ENCODE measurements around the gene TEX44. TPM values are rescaled to one million over a fixed set of nuclear protein-coding genes. Genes with fewer than 3 reads are reported as not detected.

Gene TEX44
- total and polyA plus RNA-seq, 9 of the 15 experiments (the other 6 are each of a cell fraction or from before 2014, with no cell fraction given) = not detected

DNA sequence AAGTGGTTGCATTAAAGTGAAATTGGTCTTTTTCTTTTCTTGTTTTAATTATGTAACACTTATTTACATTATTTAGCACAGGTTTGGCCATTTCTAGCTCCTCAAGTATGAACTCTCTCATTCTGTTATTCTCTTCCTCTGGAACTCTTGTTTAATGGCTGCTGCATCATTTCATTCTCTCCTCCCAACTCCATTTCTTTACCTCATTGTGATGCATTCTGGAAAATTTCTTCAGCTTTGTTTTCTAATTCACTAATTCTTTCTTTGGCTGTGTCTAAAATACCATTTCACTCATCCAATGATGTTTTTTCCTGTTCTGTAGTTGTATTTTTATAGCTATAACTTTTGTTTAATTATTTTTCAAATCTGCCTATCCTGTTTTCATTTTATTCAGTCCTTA lies 39.9 kb upstream of the TEX44 start:
- no peak for ATAC-seq
- POLR2A ChIA-PET = no interaction called here
- H2AFZ ChIP-seq (ENCODE audit: low read depth, low read length) = no peak overlapping the region
- no peak for DNase-seq (ENCODE audit: extremely low read depth in 1 of 4, low spot score in 3 of 4)
- peaks cover 0 to 8% of the 10 kb centered on the region in 2 experiments; a peak in 1 of 5 replicates for H3K4me1 ChIP-seq (replicated peaks in 1 of 2; ENCODE audit: control insufficient read depth in 2 of 2, insufficient read depth in 2 of 2, low read length in 2 of 2)
- no peak overlapping the region for H3K4me3 ChIP-seq
- in situ Hi-C loops (cut with MboI) (loop anchor here (5.0 kb wide), 1 partner anchor 35 kb away; no protein-coding TSS in a partner anchor), intact Hi-C loops (cut with micrococcal nuclease) (no loop called here)
- TF ChIP-seq ARNT (IDR thresholded peaks at IDR 0.05) (no peak), CBX3 (IDR thresholded peaks at IDR 0.05; ENCODE audit: borderline replicate concordance in 1 of 2, low read length in 2 of 2) (peak in 1 of 2 experiments; percentile 59; a peak in 1 of 3 replicates), RBM25 (IDR thresholded peaks at IDR 0.05; ENCODE audit: low read depth, low read length, severe bottlenecking) (peak; percentile 63), ZNF507 (tag; conservative IDR thresholded peaks at IDR 0.05) (peak; percentile 51), ZNF282 (CRISPR knock-in tag; IDR thresholded peaks at IDR 0.05) (no peak)
- TF ChIP-seq, protein P1, sequence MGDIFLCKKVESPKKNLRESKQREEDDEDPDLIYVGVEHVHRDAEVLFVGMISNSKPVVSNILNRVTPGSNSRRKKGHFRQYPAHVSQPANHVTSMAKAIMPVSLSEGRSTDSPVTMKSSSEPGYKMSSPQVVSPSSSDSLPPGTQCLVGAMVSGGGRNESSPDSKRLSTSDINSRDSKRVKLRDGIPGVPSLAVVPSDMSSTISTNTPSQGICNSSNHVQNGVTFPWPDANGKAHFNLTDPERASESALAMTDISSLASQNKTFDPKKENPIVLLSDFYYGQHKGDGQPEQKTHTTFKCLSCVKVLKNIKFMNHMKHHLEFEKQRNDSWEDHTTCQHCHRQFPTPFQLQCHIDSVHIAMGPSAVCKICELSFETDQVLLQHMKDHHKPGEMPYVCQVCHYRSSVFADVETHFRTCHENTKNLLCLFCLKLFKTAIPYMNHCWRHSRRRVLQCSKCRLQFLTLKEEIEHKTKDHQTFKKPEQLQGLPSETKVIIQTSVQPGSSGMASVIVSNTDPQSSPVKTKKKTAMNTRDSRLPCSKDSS (IDR thresholded peaks at IDR 0.05; ENCODE audit: low read depth, partially characterized antibody) = peak; percentile 17
- H3K9me1 ChIP-seq (ENCODE audit: control insufficient read depth, insufficient read depth, low read length) = no peaks in the 10 kb centered on the region
- no peak overlapping the region for H3K4me2 ChIP-seq (ENCODE audit: insufficient read depth, low read length)
- H3K79me2 ChIP-seq (ENCODE audit: control insufficient read depth, insufficient read depth, low read length) = no peaks in the 10 kb centered on the region
- no peaks in the 10 kb centered on the region for H3K36me3 ChIP-seq (ENCODE audit: control insufficient read depth, insufficient read depth, low read length)
- no peaks in the 10 kb centered on the region for H3K9me3 ChIP-seq (replicated peaks; ENCODE audit: control insufficient read depth, insufficient read depth, low read depth, low read length)
- H4K20me1 ChIP-seq (replicated peaks; ENCODE audit: control insufficient read depth, insufficient read depth, low read length) = no peaks in the 10 kb centered on the region
- no peak overlapping the region for H3K9ac ChIP-seq (ENCODE audit: insufficient read depth in 1 of 2, low read depth in 2 of 2, low read length in 2 of 2)
- peaks cover 0 to 11% of the 10 kb centered on the region in 2 experiments; a peak in 2 of 5 replicates for H3K27me3 ChIP-seq (ENCODE audit: control insufficient read depth in 2 of 2, insufficient read depth in 2 of 2, low read length in 2 of 2)
- H3K27ac ChIP-seq (ENCODE audit: extremely low read depth, low read depth, low read length) = no peak overlapping the region
- no peak for FAIRE-seq
- CTCF ChIA-PET (ENCODE audit: low intra/inter-chr PET ratio) = no interaction called here
- no TSS peak for BruUV-seq (replicated peaks)
